ENCODE measurements around the gene MTERF4. TPM values are rescaled to one million over a fixed set of nuclear protein-coding genes. Genes with fewer than 3 reads are reported as not detected.

Gene MTERF4
- total and polyA plus RNA-seq, 2 of the 4 experiments (the other 2 are of a cell fraction), result 26.6 to 33.3 TPM

DNA sequence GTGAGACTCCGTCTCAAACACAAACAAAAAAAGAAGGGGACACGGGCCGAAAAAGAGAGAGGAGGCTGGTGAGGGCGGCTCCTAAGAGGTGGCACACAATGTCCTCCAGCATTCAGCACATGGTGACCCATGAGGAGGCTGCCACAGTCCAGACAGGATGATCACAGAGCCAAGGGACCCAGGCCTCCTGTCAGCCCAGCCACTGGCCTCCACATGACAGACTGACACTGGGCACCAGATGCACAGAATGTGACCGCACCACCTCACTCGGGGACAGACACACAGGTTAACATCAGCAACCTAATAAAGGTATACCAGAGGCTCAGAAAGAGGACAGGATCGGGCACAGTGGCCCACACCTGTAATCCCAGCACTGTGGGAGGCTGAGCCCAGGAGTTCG is 26.2 kb upstream of the MTERF4 start:
- dilution Hi-C loops (cut with HindIII; ENCODE audit: low sequenced_read_pairs, unreplicated experiment), result no loop called here
- POLR2A ChIA-PET (ENCODE audit: unreplicated experiment), result no interaction called here

More for the DNA sequence above, 26.2 kb upstream of the MTERF4 start:
- H4K5ac ChIP-seq (ENCODE audit: low read depth, low read length), result no peak overlapping the region
- BruUV-seq (replicated peaks), result no TSS peak
- H2AFZ ChIP-seq (replicated peaks; ENCODE audit: low read length, poor library complexity), result no peak overlapping the region
- H3K23ac ChIP-seq (ENCODE audit: low read depth, low read length), result no peak overlapping the region
- H2BK15ac ChIP-seq (ENCODE audit: low read depth, low read length), result no peak overlapping the region
- no peaks in the 10 kb centered on the region for H3K27me3 ChIP-seq (ENCODE audit: control insufficient read depth, insufficient read depth, low read length)
- no CpG with 5 or more reads among the region's 8 CpGs for WGBS, 2 experiments (ENCODE audit: extremely low coverage in 2 of 2, insufficient read length in 1 of 2)
- H3K4me3 ChIP-seq (ENCODE audit: insufficient read depth, low read depth, low read length), result no peak overlapping the region
- no peak overlapping the region for H3K9ac ChIP-seq (ENCODE audit: low read depth, low read length)
- no peak overlapping the region for H2BK20ac ChIP-seq (ENCODE audit: low read depth, low read length)
- H3K4ac ChIP-seq (ENCODE audit: low read depth, low read length), result no peak overlapping the region
- H2AK5ac ChIP-seq (ENCODE audit: low read depth, low read length), result no peak overlapping the region
- no peak overlapping the region for H2AK9ac ChIP-seq (replicated peaks; ENCODE audit: low read depth, low read length, poor library complexity)
- no peaks in the 10 kb centered on the region for H3K79me1 ChIP-seq (ENCODE audit: low read depth in 1 of 2, low read length in 2 of 2)
- CTCF ChIA-PET, result interaction anchor here (1.7 kb wide), 1 partner anchor 9 kb away, joined by 4 read pairs; no protein-coding TSS in a partner anchor
- H3K27ac ChIP-seq (ENCODE audit: insufficient read depth, low read length), result no peak overlapping the region
- ATAC-seq (ENCODE audit: low read depth), result no peak
- no peak overlapping the region for H4K91ac ChIP-seq (ENCODE audit: insufficient read depth, low read depth, low read length)
- H3K14ac ChIP-seq (replicated peaks; ENCODE audit: low read depth, low read length), result no peak overlapping the region
- peaks cover 4% of the 10 kb centered on the region; the same call in 1 of the 2 replicates for H3K36me3 ChIP-seq (ENCODE audit: control insufficient read depth, insufficient read depth, low read length)
- no peaks in the 10 kb centered on the region for H3K4me1 ChIP-seq (ENCODE audit: control insufficient read depth, insufficient read depth, low read length)
- in situ Hi-C loops (cut with MboI; ENCODE audit: low sequenced_read_pairs), result no loop called here
- no peaks in the 10 kb centered on the region for H3K9me3 ChIP-seq (ENCODE audit: control insufficient read depth, insufficient read depth, low read length)
- H2BK120ac ChIP-seq (ENCODE audit: low read depth, low read length), result no peak overlapping the region
- H3K4me2 ChIP-seq (ENCODE audit: low read depth, low read length), result no peak overlapping the region
- no peaks in the 10 kb centered on the region for H4K20me1 ChIP-seq (ENCODE audit: insufficient read depth, low read length)
- H3K18ac ChIP-seq (ENCODE audit: low read depth, low read length), result no peak overlapping the region
- no peak for DNase-seq
- H2BK5ac ChIP-seq (ENCODE audit: low read depth, low read length, poor library complexity, severe bottlenecking), result no peak overlapping the region
- TF ChIP-seq, protein P1, sequence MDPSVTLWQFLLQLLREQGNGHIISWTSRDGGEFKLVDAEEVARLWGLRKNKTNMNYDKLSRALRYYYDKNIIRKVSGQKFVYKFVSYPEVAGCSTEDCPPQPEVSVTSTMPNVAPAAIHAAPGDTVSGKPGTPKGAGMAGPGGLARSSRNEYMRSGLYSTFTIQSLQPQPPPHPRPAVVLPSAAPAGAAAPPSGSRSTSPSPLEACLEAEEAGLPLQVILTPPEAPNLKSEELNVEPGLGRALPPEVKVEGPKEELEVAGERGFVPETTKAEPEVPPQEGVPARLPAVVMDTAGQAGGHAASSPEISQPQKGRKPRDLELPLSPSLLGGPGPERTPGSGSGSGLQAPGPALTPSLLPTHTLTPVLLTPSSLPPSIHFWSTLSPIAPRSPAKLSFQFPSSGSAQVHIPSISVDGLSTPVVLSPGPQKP (IDR thresholded peaks at IDR 0.05; ENCODE audit: borderline replicate concordance, low read depth, low read length), result no peak
- no peak for TF ChIP-seq NFE2L2 (IDR thresholded peaks at IDR 0.05; ENCODE audit: low read depth, low read length)
- TF ChIP-seq FOS (IDR thresholded peaks at IDR 0.05; ENCODE audit: low read depth, low read length), result no peak
- TF ChIP-seq, protein P2, sequence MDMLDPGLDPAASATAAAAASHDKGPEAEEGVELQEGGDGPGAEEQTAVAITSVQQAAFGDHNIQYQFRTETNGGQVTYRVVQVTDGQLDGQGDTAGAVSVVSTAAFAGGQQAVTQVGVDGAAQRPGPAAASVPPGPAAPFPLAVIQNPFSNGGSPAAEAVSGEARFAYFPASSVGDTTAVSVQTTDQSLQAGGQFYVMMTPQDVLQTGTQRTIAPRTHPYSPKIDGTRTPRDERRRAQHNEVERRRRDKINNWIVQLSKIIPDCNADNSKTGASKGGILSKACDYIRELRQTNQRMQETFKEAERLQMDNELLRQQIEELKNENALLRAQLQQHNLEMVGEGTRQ (IDR thresholded peaks at IDR 0.05; ENCODE audit: low read depth, low read length), result no peak
- no peak for TF ChIP-seq RCOR1 (IDR thresholded peaks at IDR 0.05; ENCODE audit: insufficient replicate concordance, low read length)
- no peak for TF ChIP-seq BHLHE40 (IDR thresholded peaks at IDR 0.05; ENCODE audit: low read depth, low read length)
- no peak for TF ChIP-seq RFX5 (IDR thresholded peaks at IDR 0.05; ENCODE audit: low read depth, low read length)
- TF ChIP-seq SMC3 (IDR thresholded peaks at IDR 0.05; ENCODE audit: low read depth, low read length), result no peak
- intact Hi-C loops (cut with micrococcal nuclease), result no loop called here
- H3K9me1 ChIP-seq (ENCODE audit: insufficient read depth, low read length), result peaks cover 3% of the 10 kb centered on the region
- no peak overlapping the region for H4K8ac ChIP-seq (ENCODE audit: low read depth in 2 of 2, low read length in 2 of 2)
- H3K56ac ChIP-seq (ENCODE audit: extremely low read depth, insufficient read depth, low read length), result no peak overlapping the region

Data from IMR-90 (cell line).